ENCODE measurements around the gene MANEA.

MANEA gene

DNA sequence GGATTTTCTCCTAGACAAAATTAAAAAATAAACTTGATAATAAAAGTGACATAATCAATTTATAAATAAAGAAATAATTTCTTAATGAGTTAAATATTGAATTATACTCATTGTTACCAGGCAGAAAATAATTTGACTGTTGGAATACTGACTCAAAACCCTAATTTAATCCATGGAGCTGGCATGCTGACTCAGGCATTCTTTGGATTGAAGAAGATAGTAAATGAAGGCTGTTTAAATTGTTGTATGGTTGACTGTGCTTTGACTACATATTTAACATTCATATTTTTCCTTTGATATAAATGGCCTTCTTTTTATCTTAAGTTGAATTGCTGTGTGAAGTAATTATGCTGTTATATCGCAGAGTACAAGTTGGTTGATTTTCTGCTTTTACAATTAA lies 11.7 kb downstream of the MANEA start:
- DNase-seq = no peak

- DNase-seq = no peak
These were observed 12.7 kb downstream of the MANEA start for GRCh38 chr6:95589826-95590570.

DNA sequence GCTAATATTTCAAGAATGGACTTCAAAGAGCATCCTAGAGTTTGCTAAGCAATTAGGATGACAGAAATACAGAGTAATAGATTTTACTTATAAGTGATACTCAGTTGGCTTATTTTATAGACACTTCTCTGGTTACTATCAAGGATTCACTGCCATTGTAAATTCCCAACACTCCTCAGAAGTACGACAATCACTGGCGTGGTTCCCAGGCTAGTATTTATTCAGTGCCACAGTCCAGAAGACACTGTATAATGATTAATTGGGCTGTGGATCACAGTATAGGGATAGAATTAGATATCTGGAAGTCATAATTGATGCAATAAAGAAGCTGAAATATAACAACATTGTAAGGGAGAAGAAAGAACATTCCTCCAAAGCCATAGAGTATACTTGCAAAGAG lies 15.7 kb downstream of the MANEA start:
- no peak for DNase-seq

- no peak for DNase-seq
These were observed 18.7 kb downstream of the MANEA start for GRCh38 chr6:95596021-95596420.

- DNase-seq = no peak
These were observed 22.4 kb downstream of the MANEA start for GRCh38 chr6:95599706-95600105.

GRCh38 chr6:95601133-95601532 lies 23.8 kb downstream of the MANEA start:
- DNase-seq = no peak

DNA sequence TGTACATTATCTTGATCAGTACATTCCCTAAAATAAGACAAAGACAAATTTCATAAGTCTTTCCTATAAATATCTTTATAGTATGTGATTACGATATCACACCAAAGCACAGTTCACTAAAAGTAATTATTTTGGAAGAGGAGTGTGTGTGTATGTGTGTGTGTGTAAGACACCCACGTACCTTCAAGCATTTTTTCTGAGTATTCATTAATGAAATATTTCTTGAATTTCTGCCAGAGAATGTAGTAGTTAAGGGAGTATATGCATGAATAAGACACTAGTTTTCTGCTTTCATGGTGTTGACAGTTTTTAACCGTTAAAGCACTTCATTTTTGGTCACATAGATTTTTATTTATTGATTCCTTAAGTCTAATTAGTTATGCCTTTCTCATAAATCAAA lies 36.8 kb downstream of the MANEA start:
- no peak for DNase-seq

- no peak for DNase-seq
These were observed 52.2 kb downstream of the MANEA start for GRCh38 chr6:95629551-95629950.

DNA sequence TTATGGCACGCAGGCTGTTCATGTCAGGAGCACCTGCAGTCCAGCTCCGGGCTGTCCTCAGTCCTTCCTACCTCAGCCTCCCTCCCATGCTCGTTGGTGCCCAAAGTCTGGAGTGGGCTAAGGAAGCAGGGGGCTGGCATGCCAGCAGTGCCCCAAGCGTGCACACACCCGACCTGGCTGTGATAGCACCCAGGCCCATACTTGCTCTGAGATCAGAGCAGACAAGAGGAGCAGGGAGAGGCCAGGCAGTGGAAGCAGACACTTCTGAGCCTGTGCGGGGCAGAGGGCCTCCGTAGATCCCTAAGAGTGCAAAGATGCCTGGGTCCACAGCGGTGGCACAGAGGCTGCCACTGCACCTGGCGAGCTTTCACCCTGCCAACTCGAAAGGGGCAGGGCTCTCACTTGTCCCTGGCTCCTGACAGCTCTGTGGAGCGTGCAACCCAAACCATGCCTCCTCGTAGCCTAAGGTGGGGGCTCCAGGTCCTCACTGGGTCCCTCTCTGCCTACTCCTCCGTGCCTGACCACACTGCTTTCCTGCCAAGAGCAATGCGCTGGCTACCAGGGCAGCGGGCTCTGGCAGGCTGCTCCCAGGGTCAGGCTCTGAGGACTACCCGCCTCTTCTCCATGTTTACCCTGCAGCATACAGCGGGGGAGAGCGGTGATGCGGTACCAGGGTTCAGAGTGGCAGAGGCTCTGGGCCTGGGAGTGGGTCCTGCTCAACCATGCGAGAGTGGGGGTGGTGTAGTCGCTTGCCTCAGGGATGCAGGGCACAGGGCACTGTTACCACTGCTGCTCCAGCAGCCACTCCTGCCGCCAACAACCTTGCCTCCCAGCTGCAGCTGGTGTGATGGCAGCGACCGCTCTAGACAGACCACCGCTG lies 59.5 kb downstream of the MANEA start:
- DNase-seq = no peak

DNA sequence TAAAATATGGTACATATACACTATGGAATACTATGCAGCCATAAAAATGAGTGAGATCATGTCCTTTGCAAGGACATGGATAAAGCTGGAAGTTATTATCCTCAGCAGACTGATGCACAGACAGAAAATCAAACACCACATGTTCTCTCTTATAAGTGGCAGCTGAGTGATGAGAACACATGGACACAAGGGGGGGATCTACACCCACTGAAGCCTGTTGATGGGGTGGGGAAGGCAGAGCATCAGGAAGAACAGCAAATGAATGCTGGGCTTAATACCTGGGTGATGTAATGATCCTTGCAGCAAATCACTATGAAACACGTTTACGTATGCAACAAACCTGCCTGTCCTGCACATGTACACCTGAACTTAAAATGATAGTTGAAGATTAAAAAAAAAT lies 71.3 kb downstream of the MANEA start:
- DNase-seq = no peak

GRCh38 chr6:95649451-95649850 lies 72.1 kb downstream of the MANEA start:
- no peak for DNase-seq

DNA sequence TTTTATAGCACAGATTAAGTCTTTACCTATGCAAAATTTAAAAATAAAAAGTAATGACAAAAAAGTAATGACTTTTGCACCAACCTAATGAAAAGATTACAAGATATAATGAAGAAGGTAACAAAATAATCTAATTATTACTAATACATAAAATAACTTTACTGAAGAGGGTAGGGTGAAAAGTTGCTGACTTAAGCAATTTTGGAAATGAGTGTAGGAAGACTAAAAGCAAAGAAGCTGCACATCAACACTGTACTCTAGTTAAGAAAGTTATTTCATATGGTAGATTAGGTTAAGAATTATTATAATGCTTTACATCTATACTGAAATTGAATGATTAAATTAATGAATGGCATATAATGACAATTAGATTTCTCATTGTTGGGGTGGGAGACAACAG lies 76.8 kb downstream of the MANEA start:
- DNase-seq = no peak

DNA sequence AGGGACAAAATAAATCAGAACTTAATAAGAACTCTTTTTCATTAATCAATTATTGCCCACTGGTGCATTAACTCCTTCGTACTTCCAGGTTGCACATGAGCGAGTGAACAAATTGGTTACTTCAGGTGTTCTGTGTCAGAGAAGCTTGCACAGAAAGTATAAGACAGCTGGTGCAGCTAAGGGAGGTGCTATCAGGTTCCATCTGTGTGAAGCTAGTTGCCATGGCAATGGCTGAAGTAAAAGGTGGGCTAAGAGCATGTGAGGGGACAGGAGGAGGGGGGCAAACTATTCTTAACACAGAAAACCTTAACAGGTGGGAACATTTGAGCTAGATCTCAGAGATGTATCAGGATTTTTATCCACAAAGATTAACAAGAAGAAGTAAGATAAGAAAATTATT lies 81.6 kb downstream of the MANEA start:
- no peak for DNase-seq

Data from KG1 (cell line).